ENCODE results near the gene KHSRP.

The KHSRP gene

GRCh38 chr19:6384381-6384780 is 40.2 kb downstream of the KHSRP start:
- DNase-seq = no peak

- DNase-seq = no peak
These were observed 41.4 kb downstream of the KHSRP start for GRCh38 chr19:6383188-6383587.

- no peak for DNase-seq
These were observed 43.4 kb downstream of the KHSRP start for GRCh38 chr19:6381030-6381750.

- no peak for DNase-seq
These were observed 44.9 kb downstream of the KHSRP start for GRCh38 chr19:6379744-6380143.

GRCh38 chr19:6378486-6378885 is 46.1 kb downstream of the KHSRP start:
- DNase-seq = no peak

- DNase-seq = no peak
These were observed 46.6 kb downstream of the KHSRP start for GRCh38 chr19:6378041-6378440.

- no peak for DNase-seq
These were observed 48.0 kb downstream of the KHSRP start for GRCh38 chr19:6376512-6377190.

GRCh38 chr19:6375411-6376010 is 49.1 kb downstream of the KHSRP start, which contains the start of gene PSPN:
TSS of gene PSPN (minus strand) at chr19:6375933. CDS start at chr19:6375849, 84 bp downstream.
- DNase-seq = no peak

- DNase-seq = no peak
These were observed 49.8 kb downstream of the KHSRP start for GRCh38 chr19:6374711-6375410.

GRCh38 chr19:6374161-6374709 is 50.4 kb downstream of the KHSRP start:
- no peak for DNase-seq

GRCh38 chr19:6373813-6374108 is 50.9 kb downstream of the KHSRP start:
- DNase-seq = no peak

GRCh38 chr19:6373096-6373812 is 51.4 kb downstream of the KHSRP start:
- DNase-seq = peak; percentile 100

GRCh38 chr19:6372594-6373095 is 52.0 kb downstream of the KHSRP start, which contains the start of gene ALKBH7:
TSS of gene ALKBH7 (plus strand) at chr19:6372794. CDS start at chr19:6372821, 27 bp downstream.
- DNase-seq = peak; percentile 98

GRCh38 chr19:6364353-6364752 is 60.3 kb downstream of the KHSRP start:
- DNase-seq = no peak
